ENCODE measurements around the gene DLX5. TPM values are rescaled to one million over a fixed set of nuclear protein-coding genes. Genes with fewer than 3 reads are reported as not detected.

DLX5 gene
- total RNA-seq, 1 experiment from 2014 or later = not detected

DNA sequence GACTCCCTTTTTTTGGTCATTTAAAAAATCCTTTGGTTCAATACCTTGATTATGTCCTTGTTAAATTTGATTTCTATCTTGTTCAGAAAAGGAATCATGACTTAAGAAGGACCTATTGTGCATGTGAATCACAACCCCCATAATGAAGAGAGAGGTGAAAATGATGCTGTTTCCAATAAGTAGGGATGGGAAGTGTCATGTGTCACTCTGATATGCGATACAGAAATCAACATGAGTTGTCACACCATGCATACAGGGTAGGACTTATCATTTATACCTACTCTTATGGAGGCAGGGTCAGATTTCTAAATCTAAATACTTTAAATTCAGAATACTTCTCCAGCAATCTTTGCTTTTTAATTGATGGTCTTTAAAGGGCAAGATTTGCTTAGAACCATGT lies 38.6 kb downstream of the DLX5 start:
- H3K27me3 ChIP-seq (ENCODE audit: control insufficient read depth, insufficient read depth, low read length) = 0 out of 2 replicates have a peak, but pooled peaks cover 2% of the 10 kb centered on the region
- ChIA-PET POLR2A (no interaction called here), CTCF (no interaction called here)
- H3K27ac ChIP-seq (ENCODE audit: low read length) = no peak overlapping the region
- DNase-seq (ENCODE audit: low read depth, low spot score) (no peak), ATAC-seq (no peak)
- in situ Hi-C loops (cut with HindIII; ENCODE audit: low pct_unique_long_range_greater_than_20kb, low sequenced_read_pairs) = no loop called here
- no TSS peak for BruUV-seq (replicated peaks)
- TF ChIP-seq, protein P1, sequence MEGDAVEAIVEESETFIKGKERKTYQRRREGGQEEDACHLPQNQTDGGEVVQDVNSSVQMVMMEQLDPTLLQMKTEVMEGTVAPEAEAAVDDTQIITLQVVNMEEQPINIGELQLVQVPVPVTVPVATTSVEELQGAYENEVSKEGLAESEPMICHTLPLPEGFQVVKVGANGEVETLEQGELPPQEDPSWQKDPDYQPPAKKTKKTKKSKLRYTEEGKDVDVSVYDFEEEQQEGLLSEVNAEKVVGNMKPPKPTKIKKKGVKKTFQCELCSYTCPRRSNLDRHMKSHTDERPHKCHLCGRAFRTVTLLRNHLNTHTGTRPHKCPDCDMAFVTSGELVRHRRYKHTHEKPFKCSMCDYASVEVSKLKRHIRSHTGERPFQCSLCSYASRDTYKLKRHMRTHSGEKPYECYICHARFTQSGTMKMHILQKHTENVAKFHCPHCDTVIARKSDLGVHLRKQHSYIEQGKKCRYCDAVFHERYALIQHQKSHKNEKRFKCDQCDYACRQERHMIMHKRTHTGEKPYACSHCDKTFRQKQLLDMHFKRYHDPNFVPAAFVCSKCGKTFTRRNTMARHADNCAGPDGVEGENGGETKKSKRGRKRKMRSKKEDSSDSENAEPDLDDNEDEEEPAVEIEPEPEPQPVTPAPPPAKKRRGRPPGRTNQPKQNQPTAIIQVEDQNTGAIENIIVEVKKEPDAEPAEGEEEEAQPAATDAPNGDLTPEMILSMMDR (IDR thresholded peaks at IDR 0.05) = no peak
- no peak for TF ChIP-seq POLR2AphosphoS5 (IDR thresholded peaks at IDR 0.05; ENCODE audit: low read depth, low read length)
- TF ChIP-seq TCF7L2 (IDR thresholded peaks at IDR 0.05; ENCODE audit: low read depth, low read length) = no peak
- no peak for TF ChIP-seq SIN3A (IDR thresholded peaks at IDR 0.05; ENCODE audit: borderline replicate concordance, insufficient read depth, low read depth, low read length)
- H3K9me3 ChIP-seq (ENCODE audit: control insufficient read depth, insufficient read depth, low read depth, low read length) = no peaks in the 10 kb centered on the region
- no peaks in the 10 kb centered on the region for H3K4me1 ChIP-seq (ENCODE audit: control insufficient read depth, insufficient read depth, low read length)
- no peak overlapping the region for H3K4me3 ChIP-seq (ENCODE audit: low read depth in 2 of 2, low read length in 2 of 2)
- no peaks in the 10 kb centered on the region for H3K36me3 ChIP-seq (ENCODE audit: control insufficient read depth, insufficient read depth, low read length)
- intact Hi-C loops (cut with micrococcal nuclease; ENCODE audit: unreplicated experiment) = no loop called here

DNA sequence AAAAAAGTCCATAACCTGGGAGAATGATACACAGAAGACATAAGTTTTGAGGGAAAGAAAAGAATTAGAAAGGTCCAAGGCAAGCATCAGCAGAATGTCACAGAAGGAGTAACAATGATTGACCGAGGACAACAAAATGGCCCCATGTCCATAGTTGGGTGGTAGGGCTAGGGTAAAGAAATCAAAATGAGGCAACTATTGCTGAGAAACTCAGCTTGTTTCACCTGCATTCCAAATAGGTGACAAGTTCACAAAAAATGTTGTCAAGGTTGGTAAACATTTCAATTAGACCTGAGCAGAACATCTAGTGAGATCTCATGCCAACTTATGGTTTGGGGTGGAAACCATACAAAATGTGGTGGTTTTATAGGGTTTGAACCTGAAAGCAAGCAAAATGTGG lies 42.0 kb downstream of the DLX5 start:
- no TSS peak for BruUV-seq (replicated peaks)
- Histone ChIP-seq H3K4me1 (ENCODE audit: control insufficient read depth, insufficient read depth, low read length) (no peaks in the 10 kb centered on the region), H3K36me3 (ENCODE audit: control insufficient read depth, insufficient read depth, low read length) (no peaks in the 10 kb centered on the region), H3K27ac (ENCODE audit: low read length) (no peak overlapping the region), H3K4me3 (ENCODE audit: low read depth in 2 of 2, low read length in 2 of 2) (no peak overlapping the region), H3K9me3 (ENCODE audit: control insufficient read depth, insufficient read depth, low read depth, low read length) (no peaks in the 10 kb centered on the region), H3K27me3 (ENCODE audit: control insufficient read depth, insufficient read depth, low read length) (no peaks in the 10 kb centered on the region)
- CTCF ChIA-PET = interaction anchor here (0.7 kb wide), 1 partner anchor 226 kb away, joined by 7 read pairs; no protein-coding TSS in a partner anchor
- no peak for DNase-seq (ENCODE audit: low read depth, low spot score)
- intact Hi-C loops (cut with micrococcal nuclease; ENCODE audit: unreplicated experiment) (no loop called here), in situ Hi-C loops (cut with HindIII; ENCODE audit: low pct_unique_long_range_greater_than_20kb, low sequenced_read_pairs) (no loop called here)
- ATAC-seq = no peak
- POLR2A ChIA-PET = no interaction called here
- no peak for TF ChIP-seq TCF7L2 (IDR thresholded peaks at IDR 0.05; ENCODE audit: low read depth, low read length)
- TF ChIP-seq POLR2AphosphoS5 (IDR thresholded peaks at IDR 0.05; ENCODE audit: low read depth, low read length) = no peak
- TF ChIP-seq, protein P2, sequence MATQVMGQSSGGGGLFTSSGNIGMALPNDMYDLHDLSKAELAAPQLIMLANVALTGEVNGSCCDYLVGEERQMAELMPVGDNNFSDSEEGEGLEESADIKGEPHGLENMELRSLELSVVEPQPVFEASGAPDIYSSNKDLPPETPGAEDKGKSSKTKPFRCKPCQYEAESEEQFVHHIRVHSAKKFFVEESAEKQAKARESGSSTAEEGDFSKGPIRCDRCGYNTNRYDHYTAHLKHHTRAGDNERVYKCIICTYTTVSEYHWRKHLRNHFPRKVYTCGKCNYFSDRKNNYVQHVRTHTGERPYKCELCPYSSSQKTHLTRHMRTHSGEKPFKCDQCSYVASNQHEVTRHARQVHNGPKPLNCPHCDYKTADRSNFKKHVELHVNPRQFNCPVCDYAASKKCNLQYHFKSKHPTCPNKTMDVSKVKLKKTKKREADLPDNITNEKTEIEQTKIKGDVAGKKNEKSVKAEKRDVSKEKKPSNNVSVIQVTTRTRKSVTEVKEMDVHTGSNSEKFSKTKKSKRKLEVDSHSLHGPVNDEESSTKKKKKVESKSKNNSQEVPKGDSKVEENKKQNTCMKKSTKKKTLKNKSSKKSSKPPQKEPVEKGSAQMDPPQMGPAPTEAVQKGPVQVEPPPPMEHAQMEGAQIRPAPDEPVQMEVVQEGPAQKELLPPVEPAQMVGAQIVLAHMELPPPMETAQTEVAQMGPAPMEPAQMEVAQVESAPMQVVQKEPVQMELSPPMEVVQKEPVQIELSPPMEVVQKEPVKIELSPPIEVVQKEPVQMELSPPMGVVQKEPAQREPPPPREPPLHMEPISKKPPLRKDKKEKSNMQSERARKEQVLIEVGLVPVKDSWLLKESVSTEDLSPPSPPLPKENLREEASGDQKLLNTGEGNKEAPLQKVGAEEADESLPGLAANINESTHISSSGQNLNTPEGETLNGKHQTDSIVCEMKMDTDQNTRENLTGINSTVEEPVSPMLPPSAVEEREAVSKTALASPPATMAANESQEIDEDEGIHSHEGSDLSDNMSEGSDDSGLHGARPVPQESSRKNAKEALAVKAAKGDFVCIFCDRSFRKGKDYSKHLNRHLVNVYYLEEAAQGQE (IDR thresholded peaks at IDR 0.05; ENCODE audit: insufficient read depth in 1 of 2, low read depth in 2 of 2, low read length in 1 of 2) = no peak
- no peak for TF ChIP-seq SIN3A (IDR thresholded peaks at IDR 0.05; ENCODE audit: borderline replicate concordance, insufficient read depth, low read depth, low read length)
- TF ChIP-seq, protein P1 (IDR thresholded peaks at IDR 0.05) = no peak

Measured in Panc1 (cell line).